ENCODE results near the gene POLR2A. TPM values are rescaled to one million over a fixed set of nuclear protein-coding genes. Genes with fewer than 3 reads are reported as not detected.

POLR2A gene
- polyA plus RNA-seq, 1 experiment = 18.4 TPM

DNA sequence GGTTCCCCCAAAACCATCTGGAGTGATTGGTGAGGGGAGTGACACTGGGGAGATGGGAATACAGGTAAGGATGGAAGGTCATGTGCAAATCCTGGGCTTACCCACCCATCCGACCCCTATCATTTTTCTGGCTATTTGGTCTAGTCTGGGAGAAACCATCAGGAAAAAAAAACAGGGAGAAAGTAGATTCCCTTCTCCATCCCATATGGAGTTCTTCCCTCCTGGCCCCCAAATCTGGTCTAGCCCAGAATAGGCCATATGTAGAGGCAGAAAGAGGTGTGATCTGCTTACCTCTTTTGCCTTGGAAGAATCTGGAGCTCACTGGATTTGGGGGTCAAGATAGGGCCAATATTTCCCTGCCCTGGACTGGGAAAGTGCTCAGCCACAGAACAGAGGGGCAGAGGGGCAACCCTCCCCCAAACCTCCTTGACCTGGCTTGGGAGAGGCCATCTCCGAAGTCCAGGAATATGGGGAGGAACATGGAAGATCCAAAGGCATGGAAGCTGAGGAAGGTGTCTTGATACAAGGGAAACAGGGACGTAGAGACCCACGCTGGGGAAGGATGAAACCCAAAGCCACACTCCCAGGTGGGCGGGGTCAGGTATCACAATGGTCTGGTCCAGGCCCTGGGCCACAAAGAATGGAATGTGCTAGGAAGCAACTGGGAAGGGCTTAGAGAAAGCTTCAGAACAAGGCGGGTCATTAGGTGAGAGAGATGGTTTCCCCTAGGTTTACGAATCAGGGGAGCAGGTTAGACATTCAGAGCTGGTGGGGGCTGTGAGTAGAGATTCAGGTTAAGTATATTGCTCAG lies 23.1 kb upstream of the POLR2A start:
- POLR2A ChIA-PET = interaction anchor here (1.2 kb wide), 1 partner anchor 19 kb away, joined by 3 read pairs; the partner anchor contains the start of gene ZBTB4
- no peak for DNase-seq (ENCODE audit: low read depth, low spot score)

DNA sequence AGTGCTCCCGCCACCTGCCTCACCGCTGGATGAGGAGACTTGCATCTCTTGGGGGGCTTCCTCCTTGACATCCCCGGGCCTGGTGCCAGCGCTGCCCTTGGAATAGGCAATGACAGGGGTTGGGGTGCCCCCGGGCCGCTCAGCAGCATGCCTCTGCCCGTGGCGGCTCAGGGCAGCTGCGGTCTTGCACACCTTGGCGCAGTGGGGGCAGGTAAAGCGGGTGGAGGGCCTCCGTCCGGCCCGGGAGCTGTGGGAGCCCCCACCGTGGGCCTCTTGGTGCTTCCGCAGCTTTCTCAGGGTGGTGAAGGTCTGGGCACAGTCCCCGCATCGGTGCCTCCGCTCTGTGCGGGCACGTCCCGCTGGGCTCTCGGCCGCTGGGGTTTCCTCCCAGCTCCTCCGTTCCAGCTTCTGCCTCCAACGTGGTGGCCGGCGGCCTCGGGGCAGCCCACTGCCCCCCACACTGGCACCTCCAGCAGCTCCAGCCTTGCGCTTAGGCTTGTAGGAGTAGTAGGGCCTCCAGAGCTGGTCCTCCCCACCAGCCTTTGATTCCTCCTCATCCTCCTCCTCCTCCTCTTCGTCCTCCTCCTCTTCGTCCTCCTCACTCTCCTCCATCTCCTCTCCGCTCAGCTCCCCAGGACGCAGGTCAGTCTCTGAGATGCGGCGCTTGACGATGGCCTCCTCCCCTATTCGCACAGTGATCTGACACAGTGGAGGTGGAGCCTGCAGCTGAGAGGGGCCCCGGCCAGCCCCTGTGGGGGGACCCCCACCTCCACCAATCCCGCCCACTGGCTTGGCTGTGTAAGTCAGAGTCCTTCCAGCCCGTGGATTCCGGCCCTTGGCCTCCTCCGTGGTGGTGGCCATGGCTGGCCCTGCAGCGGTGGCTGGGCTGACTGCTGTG lies 21.4 kb upstream of the POLR2A start:
- ChIA-PET CTCF (no interaction called here), POLR2A (interaction anchor here (0.7 kb wide), 1 partner anchor 72 kb away, joined by 3 read pairs; no protein-coding TSS in a partner anchor)
- Histone ChIP-seq H3K9me3 (ENCODE audit: control insufficient read depth, insufficient read depth, low read length) (no peaks in the 10 kb centered on the region), H3K27me3 (ENCODE audit: control insufficient read depth, insufficient read depth, low read length) (no peaks in the 10 kb centered on the region), H3K4me3 (ENCODE audit: low read depth, low read length) (no peak overlapping the region), H3K27ac (ENCODE audit: low read depth, low read length) (no peak overlapping the region)
- no peak for DNase-seq (ENCODE audit: low read depth, low spot score)
- TF ChIP-seq, protein P1, sequence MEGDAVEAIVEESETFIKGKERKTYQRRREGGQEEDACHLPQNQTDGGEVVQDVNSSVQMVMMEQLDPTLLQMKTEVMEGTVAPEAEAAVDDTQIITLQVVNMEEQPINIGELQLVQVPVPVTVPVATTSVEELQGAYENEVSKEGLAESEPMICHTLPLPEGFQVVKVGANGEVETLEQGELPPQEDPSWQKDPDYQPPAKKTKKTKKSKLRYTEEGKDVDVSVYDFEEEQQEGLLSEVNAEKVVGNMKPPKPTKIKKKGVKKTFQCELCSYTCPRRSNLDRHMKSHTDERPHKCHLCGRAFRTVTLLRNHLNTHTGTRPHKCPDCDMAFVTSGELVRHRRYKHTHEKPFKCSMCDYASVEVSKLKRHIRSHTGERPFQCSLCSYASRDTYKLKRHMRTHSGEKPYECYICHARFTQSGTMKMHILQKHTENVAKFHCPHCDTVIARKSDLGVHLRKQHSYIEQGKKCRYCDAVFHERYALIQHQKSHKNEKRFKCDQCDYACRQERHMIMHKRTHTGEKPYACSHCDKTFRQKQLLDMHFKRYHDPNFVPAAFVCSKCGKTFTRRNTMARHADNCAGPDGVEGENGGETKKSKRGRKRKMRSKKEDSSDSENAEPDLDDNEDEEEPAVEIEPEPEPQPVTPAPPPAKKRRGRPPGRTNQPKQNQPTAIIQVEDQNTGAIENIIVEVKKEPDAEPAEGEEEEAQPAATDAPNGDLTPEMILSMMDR (IDR thresholded peaks at IDR 0.05; ENCODE audit: low read depth, low read length) = no peak

More for the DNA sequence above, 23.1 kb upstream of the POLR2A start:
- TF ChIP-seq, protein P1 (IDR thresholded peaks at IDR 0.05; ENCODE audit: low read depth, low read length) = no peak
- H3K4me3 ChIP-seq (ENCODE audit: low read depth, low read length) = no peak overlapping the region
- CTCF ChIA-PET = no interaction called here
- H3K27ac ChIP-seq (ENCODE audit: low read depth, low read length) = no peak overlapping the region
- no peaks in the 10 kb centered on the region for H3K27me3 ChIP-seq (ENCODE audit: control insufficient read depth, insufficient read depth, low read length)
- no peaks in the 10 kb centered on the region for H3K9me3 ChIP-seq (ENCODE audit: control insufficient read depth, insufficient read depth, low read length)

DNA sequence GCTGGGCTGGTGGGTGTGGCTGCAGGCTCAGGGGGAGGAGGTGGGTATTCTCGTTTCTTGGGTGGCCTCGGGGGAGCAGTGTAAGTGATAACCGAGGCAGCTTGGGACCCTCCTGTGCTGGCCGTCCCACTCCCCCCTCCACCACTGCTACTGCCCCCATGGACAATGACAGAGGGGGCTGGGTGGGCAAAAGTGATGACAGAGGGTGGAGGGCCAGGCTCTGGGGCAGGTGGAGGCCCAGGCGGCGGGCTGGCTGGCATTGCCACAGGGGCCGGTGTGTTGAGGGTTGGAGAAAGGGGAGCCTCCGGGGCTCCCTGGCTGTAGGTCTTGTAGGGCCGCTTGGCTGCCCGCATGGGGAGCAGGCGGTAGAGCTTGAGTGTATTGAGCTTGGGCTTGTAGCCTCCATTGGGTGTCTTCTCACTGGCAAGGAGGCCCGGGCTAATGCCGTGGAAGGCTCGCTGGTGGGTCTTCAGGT lies 20.8 kb upstream of the POLR2A start:
- Histone ChIP-seq H3K27me3 (ENCODE audit: control insufficient read depth, insufficient read depth, low read length) (no peaks in the 10 kb centered on the region), H3K27ac (ENCODE audit: low read depth, low read length) (no peak overlapping the region), H3K4me3 (ENCODE audit: low read depth, low read length) (no peak overlapping the region), H3K9me3 (ENCODE audit: control insufficient read depth, insufficient read depth, low read length) (no peaks in the 10 kb centered on the region)
- no peak for DNase-seq (ENCODE audit: low read depth, low spot score)
- CTCF ChIA-PET = interaction anchor here (1.0 kb wide), 1 partner anchor 51 kb away, joined by 3 read pairs; no protein-coding TSS in a partner anchor
- POLR2A ChIA-PET = no interaction called here
- TF ChIP-seq, protein P1 (IDR thresholded peaks at IDR 0.05; ENCODE audit: low read depth, low read length) = no peak

DNA sequence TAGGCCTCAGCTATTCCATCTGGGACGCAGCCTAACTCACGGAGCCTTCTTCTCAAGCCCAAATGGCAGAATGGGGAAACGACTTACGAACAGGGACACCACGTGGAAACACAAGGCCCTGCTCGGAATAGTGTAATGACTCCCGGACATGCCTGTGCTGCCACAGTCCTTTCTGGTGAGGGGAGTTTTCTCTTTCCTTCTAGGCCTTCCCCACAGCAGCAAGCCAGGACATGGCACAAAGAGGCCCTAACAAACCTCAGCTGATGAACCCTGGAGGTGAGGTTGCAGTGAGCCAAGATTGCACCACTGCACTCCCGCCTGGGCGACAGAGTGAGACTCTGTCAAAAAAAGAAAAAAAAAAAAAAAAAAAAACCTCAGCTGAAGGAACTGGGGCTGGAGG lies 20.1 kb upstream of the POLR2A start:
- H3K9me3 ChIP-seq (ENCODE audit: control insufficient read depth, insufficient read depth, low read length) = no peaks in the 10 kb centered on the region
- CTCF ChIA-PET = interaction anchor here (0.6 to 1.0 kb wide), 2 partner anchors 50 to 97 kb away, joined by 3 read pairs; no protein-coding TSS in a partner anchor

More for the DNA sequence above, 20.1 kb upstream of the POLR2A start:
- no peak for DNase-seq (ENCODE audit: low read depth, low spot score)
- POLR2A ChIA-PET = no interaction called here
- Histone ChIP-seq H3K27ac (ENCODE audit: low read depth, low read length) (no peak overlapping the region), H3K4me3 (ENCODE audit: low read depth, low read length) (no peak overlapping the region), H3K27me3 (ENCODE audit: control insufficient read depth, insufficient read depth, low read length) (no peaks in the 10 kb centered on the region)
- TF ChIP-seq, protein P1 (IDR thresholded peaks at IDR 0.05; ENCODE audit: low read depth, low read length) = no peak

Data from AG04450 (cell line).